Muscle of arm (tissue), 12 donors: Measurements from ENCODE around the gene PAK1. TPM values are rescaled to one million over a fixed set of nuclear protein-coding genes. Genes with fewer than 3 reads are reported as not detected.

Experiments
- DNase-seq: peaks from one replicate; pipeline ENCODE4 v3.0.0-alpha.2; 2013
- polyA plus RNA-seq, 12 donors: library from polyadenylated mRNA; unstranded; fragments of 120-200 nt; gene quantifications; one replicate each; pipeline ENCODE4 v1.2.1, GENCODE V29; 2013; ENCODE audit not compliant: insufficient read length in 12 of 12

Gene PAK1
- polyA plus RNA-seq, 12 donors, result 65.3 to 136 (median 106) TPM; not detected in 1

DNA sequence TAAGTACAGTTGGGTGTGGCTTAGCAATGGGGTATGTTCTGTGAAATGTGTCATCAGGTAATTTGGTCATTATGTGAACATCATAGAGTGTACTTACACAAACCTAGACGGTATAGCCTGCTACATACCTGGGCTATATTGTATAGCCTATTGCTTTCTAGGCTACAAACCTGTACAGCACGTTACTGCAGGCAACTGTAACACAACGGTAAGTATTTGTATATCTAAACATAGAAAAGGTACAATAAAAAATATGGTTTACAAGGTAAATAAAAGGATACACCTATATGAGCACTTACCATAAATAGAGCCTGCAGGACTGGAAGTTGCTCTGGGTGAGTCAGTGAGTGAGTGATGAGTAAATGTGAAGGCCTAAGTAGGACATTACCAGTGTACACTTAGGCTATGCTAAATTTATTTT lies 99.3 kb downstream of the PAK1 start:
- no peak for DNase-seq

DNA sequence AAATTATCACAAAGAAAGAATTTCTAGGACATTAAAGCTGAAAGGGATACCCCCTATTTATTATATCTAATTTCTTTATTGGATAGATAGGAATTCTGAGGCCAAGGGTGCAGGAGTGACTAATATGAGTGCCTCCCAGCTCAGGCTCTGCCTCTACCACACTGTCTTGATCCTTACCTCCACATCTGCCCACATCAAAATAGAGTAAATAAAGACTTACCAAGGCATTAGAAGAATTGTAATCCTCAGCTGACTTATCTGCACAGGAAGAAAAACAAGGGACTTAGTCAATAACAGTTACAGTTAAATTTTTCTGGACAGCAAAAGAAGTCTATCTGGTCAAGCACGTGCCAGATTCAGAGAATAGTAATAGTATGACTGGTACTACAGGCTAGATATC lies 99.8 kb downstream of the PAK1 start:
- DNase-seq, result no peak

DNA sequence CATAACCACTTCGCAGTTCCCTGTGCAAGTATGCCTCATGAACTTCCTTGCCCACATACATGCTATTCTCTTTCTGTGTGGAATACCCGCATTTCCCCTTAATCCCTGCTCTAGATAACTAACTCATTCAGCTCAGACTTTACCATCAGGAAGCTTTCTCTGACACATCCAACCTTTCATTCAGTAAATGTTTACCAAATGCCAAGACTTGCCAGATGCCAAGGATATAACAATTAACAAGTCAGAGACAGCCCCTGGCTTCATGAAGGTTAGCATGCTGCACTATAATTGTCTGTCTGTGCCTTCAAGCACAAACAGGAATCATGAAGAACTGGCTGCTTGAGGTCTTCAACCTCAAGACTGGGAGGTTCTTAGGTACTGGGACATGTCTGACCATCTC lies 101.2 kb downstream of the PAK1 start:
- DNase-seq, result no peak

- no peak for DNase-seq
These were observed 102.2 kb downstream of the PAK1 start for GRCh38 chr11:77371646-77372045.

- no peak for DNase-seq
These were observed 103.7 kb downstream of the PAK1 start for GRCh38 chr11:77370217-77370616.

DNA sequence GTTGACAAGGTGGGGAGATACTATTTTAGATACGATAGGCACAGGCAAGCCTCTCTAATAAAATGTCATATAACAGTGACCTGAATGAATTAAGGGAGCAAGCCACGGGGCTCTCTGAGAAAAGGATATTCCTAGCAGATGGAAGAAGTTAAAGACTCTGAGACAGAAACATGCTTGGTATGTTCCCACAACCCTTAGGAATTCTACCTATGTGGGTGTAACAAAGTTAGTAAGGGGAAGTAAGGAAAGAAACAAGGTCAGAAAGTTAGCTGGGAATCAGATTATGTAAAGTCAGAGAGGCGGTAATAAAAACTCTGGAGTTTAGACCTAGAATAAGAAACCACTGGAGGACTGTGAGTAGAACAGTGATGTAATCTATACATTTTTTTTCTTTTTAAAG lies 112.7 kb downstream of the PAK1 start:
- DNase-seq, result no peak

GRCh38 chr11:77359481-77359880 lies 114.4 kb downstream of the PAK1 start:
- no peak for DNase-seq

- DNase-seq, result peak; percentile 7
These were observed 120.8 kb downstream of the PAK1 start for GRCh38 chr11:77353131-77353530.

DNA sequence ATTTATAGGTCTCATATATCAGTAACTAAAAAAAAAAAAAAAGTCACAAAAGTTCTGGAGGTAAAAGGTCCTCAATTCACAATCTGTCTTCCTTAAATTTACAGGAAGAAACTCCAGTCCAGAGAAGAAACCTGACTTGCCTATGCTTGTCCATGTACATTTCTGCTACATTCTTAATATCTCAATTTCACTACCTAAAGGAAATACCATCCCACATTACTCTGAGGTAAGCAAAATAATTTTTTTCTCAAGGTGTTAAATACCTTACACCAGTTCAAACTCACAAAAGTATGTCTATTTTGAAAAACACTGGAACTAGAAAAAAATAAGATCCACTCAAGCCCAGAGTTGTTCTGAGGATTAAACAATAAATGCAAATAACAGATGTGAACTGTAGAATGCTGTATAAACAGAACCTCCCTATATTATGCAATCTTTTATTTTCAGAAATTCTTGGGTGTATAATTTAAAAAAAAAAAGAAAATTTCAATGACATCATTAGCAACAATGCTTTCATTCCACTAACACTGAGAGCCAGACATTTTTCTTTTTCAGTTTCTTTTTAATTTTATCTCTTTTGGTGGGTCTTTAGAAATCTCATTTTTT lies 122.5 kb downstream of the PAK1 start:
- peak; percentile 7 for DNase-seq

DNA sequence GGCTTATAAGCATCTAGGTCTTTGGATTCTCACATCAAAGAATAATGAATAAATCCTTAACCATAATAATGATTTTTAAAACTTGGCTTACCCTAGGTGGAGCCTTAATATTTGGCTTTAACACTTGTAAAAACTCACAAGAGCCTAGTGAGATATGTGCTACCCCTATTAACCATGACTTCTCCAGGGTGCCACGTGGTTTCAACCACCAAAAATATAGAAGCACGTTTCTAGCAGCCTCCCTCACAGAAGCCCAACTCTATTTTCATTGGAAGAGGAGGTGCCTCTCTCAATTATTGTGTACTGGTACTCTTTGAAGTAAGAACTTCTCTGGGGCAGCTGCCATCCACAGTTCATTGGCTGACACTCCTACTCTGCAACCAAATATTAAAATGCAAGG lies 125.9 kb downstream of the PAK1 start:
- DNase-seq, result no peak

GRCh38 chr11:77346906-77347603 lies 126.8 kb downstream of the PAK1 start:
- no peak for DNase-seq

GRCh38 chr11:77345621-77346020 lies 128.3 kb downstream of the PAK1 start:
- no peak for DNase-seq

DNA sequence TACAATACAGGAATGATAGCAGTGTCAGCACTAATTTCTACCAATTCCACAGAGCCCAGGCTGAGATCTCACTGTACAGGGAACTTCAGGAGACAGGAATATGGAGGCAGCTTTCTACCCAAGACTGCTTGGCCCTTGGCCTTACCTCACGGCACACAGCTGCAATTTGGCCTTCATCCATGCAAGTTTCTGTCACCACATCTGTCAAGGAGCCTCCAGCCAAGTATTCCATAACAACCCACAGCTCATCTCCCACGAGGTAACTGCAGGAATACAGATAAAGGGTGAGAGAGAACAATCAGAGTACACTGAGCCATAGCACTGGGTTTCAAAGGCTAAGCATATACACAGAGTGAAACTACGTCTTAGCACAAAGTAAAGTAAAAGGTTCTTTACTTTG lies 133.4 kb downstream of the PAK1 start:
- no peak for DNase-seq

DNA sequence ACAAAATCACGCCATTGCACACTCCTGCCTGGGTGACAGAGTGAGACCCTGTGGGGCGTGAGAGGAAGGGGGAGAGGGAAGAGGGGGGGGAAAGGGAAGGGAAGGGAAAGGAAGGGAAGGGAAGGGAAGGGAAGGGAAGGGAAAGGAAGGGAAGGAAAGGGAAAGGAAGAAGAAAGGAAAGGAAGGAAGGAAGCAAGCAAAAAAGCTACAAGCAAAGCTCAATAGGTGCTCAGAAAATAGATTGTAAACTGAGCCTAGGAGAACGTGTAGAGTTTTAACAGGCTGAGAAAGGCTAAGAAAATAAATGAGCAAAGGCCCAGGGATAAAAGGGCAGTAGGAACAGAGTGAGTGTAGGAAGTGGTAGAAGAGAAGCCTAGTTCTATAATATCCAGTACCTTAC lies 141.6 kb downstream of the PAK1 start:
- DNase-seq, result no peak

DNA sequence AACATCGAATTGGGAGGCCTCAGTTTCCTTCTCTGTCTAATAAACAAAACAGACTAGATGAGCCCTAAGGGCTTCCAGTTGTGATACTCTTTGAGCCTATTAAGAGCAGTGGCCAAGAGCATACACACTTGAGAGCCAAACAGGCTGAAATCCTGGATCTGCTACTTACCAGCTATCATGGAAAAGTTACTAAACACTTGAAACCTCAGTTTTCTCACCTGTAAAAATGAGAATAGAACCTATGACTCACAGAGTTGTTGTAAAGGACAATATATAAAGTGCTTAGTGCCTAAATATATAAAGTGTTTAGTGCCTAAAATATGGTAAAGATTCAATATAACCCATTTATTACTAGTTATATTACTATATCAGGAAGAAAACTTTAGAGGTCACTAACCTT lies 148.7 kb downstream of the PAK1 start:
- DNase-seq, result no peak

DNA sequence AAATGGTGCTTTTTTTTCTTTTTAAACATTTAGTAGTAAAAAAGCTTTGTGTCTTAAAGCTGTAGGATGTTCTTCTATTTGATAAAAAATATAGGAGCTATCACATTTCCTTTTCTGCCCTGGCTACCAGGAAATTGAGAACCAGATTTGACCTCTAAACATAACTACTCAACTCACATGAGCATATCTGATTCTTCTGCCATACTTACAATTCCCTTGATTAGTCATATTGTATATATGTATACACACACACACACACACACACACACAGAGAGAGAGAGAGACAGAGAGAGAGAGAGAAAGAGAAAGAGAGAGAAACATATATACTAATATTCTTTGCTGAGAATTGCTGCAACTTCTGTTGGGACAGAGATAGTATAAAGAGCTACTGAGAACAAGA lies 149.4 kb downstream of the PAK1 start:
- no peak for DNase-seq

- DNase-seq, result no peak
These were observed 150.8 kb downstream of the PAK1 start for GRCh38 chr11:77322926-77323590.

GRCh38 chr11:77322506-77322905 lies 151.4 kb downstream of the PAK1 start:
- DNase-seq, result no peak

DNA sequence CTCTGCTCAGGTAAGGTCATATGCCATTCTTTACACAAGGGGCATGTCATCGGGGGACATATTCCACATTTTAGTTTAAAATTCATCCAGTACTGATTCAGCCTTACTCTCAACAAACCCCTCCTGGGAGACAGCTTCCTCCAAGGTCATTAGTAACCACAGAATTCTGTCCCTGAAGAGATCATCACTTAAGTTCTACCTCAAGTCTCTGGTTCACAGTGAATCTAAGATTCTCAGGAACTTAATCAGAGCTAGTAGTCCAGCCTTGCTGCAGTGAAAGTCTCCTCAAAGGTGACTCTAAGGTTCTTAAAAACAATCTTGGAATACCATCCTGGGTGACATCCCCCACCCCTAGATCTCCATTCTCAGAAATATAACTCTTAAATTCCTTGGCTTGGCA lies 153.5 kb downstream of the PAK1 start:
- no peak for DNase-seq

- DNase-seq, result no peak
These were observed 155.3 kb downstream of the PAK1 start for GRCh38 chr11:77318600-77318999.

- no peak for DNase-seq
These were observed 157.1 kb downstream of the PAK1 start for GRCh38 chr11:77316733-77317342.

- DNase-seq, result no peak
These were observed 161.8 kb downstream of the PAK1 start for GRCh38 chr11:77312107-77312506.

GRCh38 chr11:77311701-77312100 lies 162.2 kb downstream of the PAK1 start:
- DNase-seq, result no peak
